SK-N-MC (cell line): Measurements from ENCODE around the gene GBX2.

Source experiments
- EZH2 ChIP-seq: fragments of 200-600 bp; sonication (generic); IDR thresholded peaks from one replicate; pipeline ENCODE4 v1.6.1; 2017; ENCODE audit warnings: antibody characterized with exemption
- FOXP2 ChIP-seq: optimal IDR thresholded peaks from 2 replicates; pipeline ENCODE3; 2011; ENCODE audit warnings: mild to moderate bottlenecking, moderate library complexity; ENCODE audit not compliant: insufficient read depth; ENCODE audit errors: extremely low read length, control extremely low read depth
- POLR2AphosphoS5 ChIP-seq: IDR thresholded peaks from 2 replicates; pipeline ENCODE4 v1.6.1; 2012; ENCODE audit warnings: mild to moderate bottlenecking, low read depth, low read length, borderline replicate concordance

GRCh38 chr2:236117401-236117800 lies 50.8 kb downstream of the GBX2 start:
- TF ChIP-seq POLR2AphosphoS5 (no peak), EZH2 (no peak), FOXP2 (no peak)
